ENCODE results near the gene NTRK2.

DNA sequence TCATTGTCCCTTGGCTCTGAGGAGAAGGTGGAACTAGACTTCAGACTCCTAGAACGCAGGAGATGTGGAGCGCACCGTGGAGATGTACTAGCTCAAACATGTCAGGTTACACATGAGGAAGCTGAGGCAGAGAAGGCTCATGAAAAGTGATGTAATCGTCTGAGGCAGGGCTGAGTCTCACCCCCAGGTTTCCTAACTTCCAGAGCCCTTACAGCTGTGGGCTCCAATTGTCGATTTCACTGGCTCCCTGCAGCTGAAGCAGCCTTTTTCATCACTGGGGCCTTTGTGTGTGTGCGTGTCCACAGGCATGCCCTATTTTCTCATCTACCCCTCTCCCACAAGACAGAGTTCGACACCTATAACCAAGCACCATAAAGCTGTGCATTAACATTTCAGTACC lies 370.6 kb downstream of the NTRK2 start:
- TF ChIP-seq CEBPB (IDR thresholded peaks at IDR 0.05; ENCODE audit: borderline replicate concordance in 1 of 2, low read depth in 2 of 2, low read length in 2 of 2) = no peak
- TF ChIP-seq EZH2 (IDR thresholded peaks at IDR 0.05; ENCODE audit: borderline replicate concordance, control insufficient read depth, low read depth, low read length) = no peak
- TF ChIP-seq ETV6 (conservative IDR thresholded peaks at IDR 0.05 in 1 of 2, IDR thresholded peaks at IDR 0.05 in 1 of 2; ENCODE audit: borderline replicate concordance in 1 of 2, low read depth in 1 of 2) = no peak
- no peak for TF ChIP-seq EP300 (IDR thresholded peaks at IDR 0.05; ENCODE audit: borderline replicate concordance in 1 of 2, control insufficient read depth in 1 of 2, low read depth in 2 of 2, low read length in 2 of 2)
- TF ChIP-seq TBL1XR1 (IDR thresholded peaks at IDR 0.05; ENCODE audit: low read depth, low read length) = no peak
- TF ChIP-seq, protein P1, sequence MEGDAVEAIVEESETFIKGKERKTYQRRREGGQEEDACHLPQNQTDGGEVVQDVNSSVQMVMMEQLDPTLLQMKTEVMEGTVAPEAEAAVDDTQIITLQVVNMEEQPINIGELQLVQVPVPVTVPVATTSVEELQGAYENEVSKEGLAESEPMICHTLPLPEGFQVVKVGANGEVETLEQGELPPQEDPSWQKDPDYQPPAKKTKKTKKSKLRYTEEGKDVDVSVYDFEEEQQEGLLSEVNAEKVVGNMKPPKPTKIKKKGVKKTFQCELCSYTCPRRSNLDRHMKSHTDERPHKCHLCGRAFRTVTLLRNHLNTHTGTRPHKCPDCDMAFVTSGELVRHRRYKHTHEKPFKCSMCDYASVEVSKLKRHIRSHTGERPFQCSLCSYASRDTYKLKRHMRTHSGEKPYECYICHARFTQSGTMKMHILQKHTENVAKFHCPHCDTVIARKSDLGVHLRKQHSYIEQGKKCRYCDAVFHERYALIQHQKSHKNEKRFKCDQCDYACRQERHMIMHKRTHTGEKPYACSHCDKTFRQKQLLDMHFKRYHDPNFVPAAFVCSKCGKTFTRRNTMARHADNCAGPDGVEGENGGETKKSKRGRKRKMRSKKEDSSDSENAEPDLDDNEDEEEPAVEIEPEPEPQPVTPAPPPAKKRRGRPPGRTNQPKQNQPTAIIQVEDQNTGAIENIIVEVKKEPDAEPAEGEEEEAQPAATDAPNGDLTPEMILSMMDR (IDR thresholded peaks at IDR 0.05 in 2 of 3, conservative IDR thresholded peaks at IDR 0.05 in 1 of 3; ENCODE audit: control insufficient read depth in 2 of 3, extremely low read depth in 1 of 3, insufficient read depth in 1 of 3, low read depth in 3 of 3, low read length in 3 of 3) = no peak
- no peak for TF ChIP-seq MAX (IDR thresholded peaks at IDR 0.05; ENCODE audit: low read depth, low read length)
- TF ChIP-seq, protein P2, sequence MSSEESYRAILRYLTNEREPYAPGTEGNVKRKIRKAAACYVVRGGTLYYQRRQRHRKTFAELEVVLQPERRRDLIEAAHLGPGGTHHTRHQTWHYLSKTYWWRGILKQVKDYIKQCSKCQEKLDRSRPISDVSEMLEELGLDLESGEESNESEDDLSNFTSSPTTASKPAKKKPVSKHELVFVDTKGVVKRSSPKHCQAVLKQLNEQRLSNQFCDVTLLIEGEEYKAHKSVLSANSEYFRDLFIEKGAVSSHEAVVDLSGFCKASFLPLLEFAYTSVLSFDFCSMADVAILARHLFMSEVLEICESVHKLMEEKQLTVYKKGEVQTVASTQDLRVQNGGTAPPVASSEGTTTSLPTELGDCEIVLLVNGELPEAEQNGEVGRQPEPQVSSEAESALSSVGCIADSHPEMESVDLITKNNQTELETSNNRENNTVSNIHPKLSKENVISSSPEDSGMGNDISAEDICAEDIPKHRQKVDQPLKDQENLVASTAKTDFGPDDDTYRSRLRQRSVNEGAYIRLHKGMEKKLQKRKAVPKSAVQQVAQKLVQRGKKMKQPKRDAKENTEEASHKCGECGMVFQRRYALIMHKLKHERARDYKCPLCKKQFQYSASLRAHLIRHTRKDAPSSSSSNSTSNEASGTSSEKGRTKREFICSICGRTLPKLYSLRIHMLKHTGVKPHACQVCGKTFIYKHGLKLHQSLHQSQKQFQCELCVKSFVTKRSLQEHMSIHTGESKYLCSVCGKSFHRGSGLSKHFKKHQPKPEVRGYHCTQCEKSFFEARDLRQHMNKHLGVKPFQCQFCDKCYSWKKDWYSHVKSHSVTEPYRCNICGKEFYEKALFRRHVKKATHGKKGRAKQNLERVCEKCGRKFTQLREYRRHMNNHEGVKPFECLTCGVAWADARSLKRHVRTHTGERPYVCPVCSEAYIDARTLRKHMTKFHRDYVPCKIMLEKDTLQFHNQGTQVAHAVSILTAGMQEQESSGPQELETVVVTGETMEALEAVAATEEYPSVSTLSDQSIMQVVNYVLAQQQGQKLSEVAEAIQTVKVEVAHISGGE (CRISPR knock-in tag; IDR thresholded peaks at IDR 0.05) = no peak
- TF ChIP-seq RCOR1 (conservative IDR thresholded peaks at IDR 0.05; ENCODE audit: low read depth, low read length) = no peak
- no peak for TF ChIP-seq ATF2 (IDR thresholded peaks at IDR 0.05; ENCODE audit: low read length)
- no peak for TF ChIP-seq RFX5 (IDR thresholded peaks at IDR 0.05; ENCODE audit: low read depth, low read length)
- no peak for TF ChIP-seq POLR2A (IDR thresholded peaks at IDR 0.05; ENCODE audit: low read depth, low read length)
- no peak for TF ChIP-seq ZNF622 (IDR thresholded peaks at IDR 0.05)
- no peak for TF ChIP-seq PKNOX1 (IDR thresholded peaks at IDR 0.05)
